Transverse colon (tissue), 4 donors: ENCODE data around the gene GP1BB. TPM values are rescaled to one million over a fixed set of nuclear protein-coding genes. Genes with fewer than 3 reads are reported as not detected.
A peak's percentile ranks its signal among the peaks of the same experiment; 100 is the strongest.
"Not testable (repeated sequence)": the region's sequence is repeated elsewhere in the genome, so short reads cannot be mapped to it uniquely, and the experiment has no call there.

Experiments
- DNase-seq: peaks from one replicate; pipeline ENCODE4 v3.0.0-alpha.2; 2019
- H3K27ac ChIP-seq, 4 donors: fragments of 200-600 bp; sonication (generic); 2 replicates each; pipeline ENCODE4 v1.5.1; 2016 to 2018; ENCODE audit warnings: inconsistent platforms in 4 of 4
- H3K27me3 ChIP-seq: fragments of 200-600 bp; sonication (generic); 2 replicates; pipeline ENCODE4 v1.5.1; 2017; ENCODE audit warnings: inconsistent platforms
- H3K36me3 ChIP-seq, 4 donors: fragments of 200-600 bp; sonication (generic); 2 replicates each; pipeline ENCODE4 v1.5.1; 2017 to 2019; ENCODE audit warnings: inconsistent platforms in 4 of 4
- H3K4me1 ChIP-seq, 4 donors: fragments of 200-600 bp; sonication (generic); 2 replicates each; pipeline ENCODE4 v1.5.1; 2017 to 2020; ENCODE audit warnings: inconsistent platforms in 4 of 4
- H3K4me3 ChIP-seq, 4 donors: fragments of 200-600 bp; sonication (generic); 1 replicate in 1 of 4; 2 replicates in 3 of 4; pipeline versions ENCODE4 v1.5.1 to v1.6.1; 2017 to 2019; ENCODE audit warnings: inconsistent platforms in 4 of 4
- H3K9me3 ChIP-seq, 2 donors: fragments of 200-600 bp; sonication (generic); 2 replicates each; pipeline ENCODE4 v1.5.1; 2017 to 2019; ENCODE audit warnings: inconsistent platforms in 2 of 2
- CTCF ChIP-seq, 5 experiments: fragments of 200-600 bp in 3 of 5; fragments of 450-650 bp in 2 of 5; sonication (generic) in 3 of 5; IDR thresholded peaks; 1 replicate in 2 of 5; 2 replicates in 3 of 5; pipeline ENCODE4 v1.5.1; 2016 to 2017; ENCODE audit warnings: antibody characterized with exemption in 5 of 5, inconsistent platforms in 3 of 5, mild to moderate bottlenecking in 2 of 5, moderate library complexity in 1 of 5
- EP300 ChIP-seq: sonication (generic); formaldehyde crosslinking; IDR thresholded peaks from one replicate; pipeline ENCODE4 v1.6.1; 2017; ENCODE audit warnings: antibody characterized with exemption, low read depth
- POLR2A ChIP-seq: fragments of 450-650 bp; IDR thresholded peaks from one replicate; pipeline ENCODE4 v1.6.1; 2016; ENCODE audit warnings: antibody characterized with exemption, mild to moderate bottlenecking, moderate library complexity
- POLR2AphosphoS5 ChIP-seq, 3 donors: sonication (generic); formaldehyde crosslinking; IDR thresholded peaks; one replicate each; pipeline ENCODE4 v1.6.1; 2016; ENCODE audit warnings: antibody characterized with exemption in 3 of 3
- WGBS, 2 donors: methylation state at CpG; one replicate each; pipeline ENCODE4 v1.1.5; 2018; ENCODE audit warnings: low coverage in 1 of 2; 5-methylcytosine and 5-hydroxymethylcytosine counted together
- in situ Hi-C, 4 donors: fragments of 200-750 bp; cut with MboI; loops; one replicate each; pipeline versions ENCODE4 v1.15.0 to v1.15.1; 2017; ENCODE audit warnings: low sequenced_read_pairs in 3 of 4, low pct_ligation_motif_present in 1 of 4, low pct_unique_long_range_greater_than_20kb in 1 of 4
- intact Hi-C: fragments of 100-400 bp; cut with DNase I; formaldehyde crosslinking; loops from one replicate; pipeline ENCODE4 v1.15.1; 2023; ENCODE audit warnings: low total_unique reads
- total RNA-seq, 4 donors: library from RNA; depleted of rRNA; stranded (reverse); fragments of >200 nt; gene quantifications; one replicate each; pipeline ENCODE4 v1.1.0, GENCODE V29; 2016

The GP1BB gene
- total RNA-seq, 4 donors from 2014 or later: 0.41 to 10.3 (median 1.8) TPM

GRCh38 chr22:19675428-19675827, 47.9 kb upstream of the GP1BB start:
- Histone ChIP-seq H3K9me3 (no peaks in the 10 kb centered on the region), H3K27me3 (peaks cover 15% of the 10 kb centered on the region), H3K27ac (no peak overlapping the region), H3K36me3 (no peaks in the 10 kb centered on the region), H3K4me3 (no peak overlapping the region), H3K4me1 (no peaks in the 10 kb centered on the region)
- TF ChIP-seq CTCF (IDR thresholded peaks at IDR 0.05) (no peak), POLR2AphosphoS5 (IDR thresholded peaks at IDR 0.05) (no peak)
- intact Hi-C loops: no loop called here
- no peak for DNase-seq
- 89% methylated on average over 7 of the region's 7 CpGs; no CpG with 5 or more reads in 1 of the 2 donors for WGBS, 2 donors
- in situ Hi-C loops: no loop called here

- DNase-seq, H3K27ac ChIP-seq, H3K36me3 ChIP-seq, H3K9me3 ChIP-seq, intact Hi-C loops, H3K4me1 ChIP-seq, H3K4me3 ChIP-seq, in situ Hi-C loops: not testable (repeated sequence)
- 79% methylated on average over 1 of the region's 1 CpG; no CpG with 5 or more reads in 1 of the 2 donors for WGBS, 2 donors
- peaks cover 25% of the 10 kb centered on the region for H3K27me3 ChIP-seq
Observed at GRCh38 chr22:19676437-19676836, 46.9 kb upstream of the GP1BB start.

- Histone ChIP-seq H3K4me3 (no peak overlapping the region), H3K4me1 (no peaks in the 10 kb centered on the region), H3K27me3 (peaks cover 42% of the 10 kb centered on the region), H3K27ac (no peak overlapping the region), H3K36me3 (no peaks in the 10 kb centered on the region), H3K9me3 (no peaks in the 10 kb centered on the region)
- intact Hi-C loops (loop anchor here (2.0 kb wide), 1 partner anchor 38 kb away; no protein-coding TSS in a partner anchor), in situ Hi-C loops (no loop called here)
- TF ChIP-seq EP300 (no peak), CTCF (IDR thresholded peaks at IDR 0.05) (no peak), POLR2A (no peak), POLR2AphosphoS5 (IDR thresholded peaks at IDR 0.05) (no peak)
- WGBS, 2 donors: 59% methylated on average over 11 of the region's 11 CpGs; no CpG with 5 or more reads in 1 of the 2 donors
- DNase-seq: no peak
Observed at GRCh38 chr22:19678949-19679521, 44.3 kb upstream of the GP1BB start.

- Histone ChIP-seq H3K9me3 (no peaks in the 10 kb centered on the region), H3K4me3 (no peak overlapping the region), H3K36me3 (no peaks in the 10 kb centered on the region), H3K27me3 (peaks cover 42% of the 10 kb centered on the region), H3K27ac (no peak overlapping the region), H3K4me1 (no peaks in the 10 kb centered on the region)
- in situ Hi-C loops (no loop called here), intact Hi-C loops (loop anchor here (2.0 kb wide), 1 partner anchor 37 kb away; no protein-coding TSS in a partner anchor)
- DNase-seq: peak; percentile 27
- whole genome bisulfite sequencing, 2 donors: 29% methylated on average over 14 of the region's 14 CpGs; no CpG with 5 or more reads in 1 of the 2 donors
- no peak for TF ChIP-seq EP300
- TF ChIP-seq POLR2AphosphoS5 (IDR thresholded peaks at IDR 0.05): no peak
- TF ChIP-seq CTCF (IDR thresholded peaks at IDR 0.05): peak; percentile 63 to 83 (median 80)
- no peak for TF ChIP-seq POLR2A
Observed at GRCh38 chr22:19679522-19680101, 43.7 kb upstream of the GP1BB start.
